Liver (tissue), 9 donors: ENCODE data around the gene ANKZF1. TPM values are rescaled to one million over a fixed set of nuclear protein-coding genes. Genes with fewer than 3 reads are reported as not detected.

ENCODE experiments used
- DNase-seq: peaks from one replicate; pipeline ENCODE4 v3.0.0-alpha.2; 2017; ENCODE audit warnings: low spot score
- H3K27ac ChIP-seq, 2 donors: one replicate each; pipeline ENCODE4 v1.7.0; 2013; ENCODE audit warnings: inconsistent platforms in 2 of 2, low read length in 2 of 2, control low read depth in 1 of 2, low read depth in 1 of 2, mild to moderate bottlenecking in 1 of 2
- H3K27me3 ChIP-seq, 4 donors: one replicate each; pipeline versions ENCODE4 v1.6.1 to v1.7.0; 2013; ENCODE audit warnings: low read length in 3 of 4, inconsistent platforms in 1 of 4, mild to moderate bottlenecking in 1 of 4, moderate library complexity in 1 of 4; ENCODE audit not compliant: control insufficient read depth in 4 of 4, insufficient read depth in 4 of 4
- H3K36me3 ChIP-seq, 4 donors: one replicate each; pipeline versions ENCODE4 v1.6.1 to v1.7.0; 2013; ENCODE audit warnings: low read length in 3 of 4, mild to moderate bottlenecking in 3 of 4, low read depth in 1 of 4, moderate library complexity in 1 of 4; ENCODE audit not compliant: control insufficient read depth in 4 of 4, insufficient read depth in 3 of 4
- H3K4me1 ChIP-seq, 4 donors: one replicate each; pipeline versions ENCODE4 v1.6.1 to v1.7.0; 2013; ENCODE audit warnings: low read length in 3 of 4, mild to moderate bottlenecking in 3 of 4, moderate library complexity in 1 of 4; ENCODE audit not compliant: control insufficient read depth in 4 of 4, insufficient read depth in 4 of 4
- H3K4me3 ChIP-seq, 3 donors: one replicate each; pipeline versions ENCODE4 v1.6.1 to v1.7.0; 2013; ENCODE audit warnings: low read length in 3 of 3, control low read depth in 1 of 3, low read depth in 1 of 3, mild to moderate bottlenecking in 1 of 3
- H3K9ac ChIP-seq, 2 donors: one replicate each; pipeline ENCODE4 v1.7.0; 2013; ENCODE audit warnings: low read length in 2 of 2, mild to moderate bottlenecking in 2 of 2, moderate library complexity in 2 of 2, control low read depth in 1 of 2, low read depth in 1 of 2
- H3K9me3 ChIP-seq, 4 donors: one replicate each; pipeline versions ENCODE4 v1.6.1 to v1.7.0; 2013; ENCODE audit warnings: low read length in 3 of 4; ENCODE audit not compliant: control insufficient read depth in 4 of 4
- EGR1 ChIP-seq, 2 donors: IDR thresholded peaks; 2 replicates each; pipeline ENCODE4 v1.6.1; 2016 to 2018; ENCODE audit warnings: antibody characterized with exemption in 2 of 2, low read depth in 2 of 2
- FOXA1 ChIP-seq: IDR thresholded peaks from 2 replicates; pipeline ENCODE4 v1.6.1; 2016; ENCODE audit warnings: antibody characterized with exemption
- FOXA2 ChIP-seq: IDR thresholded peaks from 2 replicates; pipeline ENCODE4 v1.6.1; 2016; ENCODE audit warnings: antibody characterized with exemption
- HNF4A ChIP-seq, 2 donors: conservative IDR thresholded peaks; 2 replicates each; pipeline ENCODE4 v1.6.1; 2016; ENCODE audit warnings: antibody characterized with exemption in 2 of 2, mild to moderate bottlenecking in 2 of 2
- HNF4G ChIP-seq: IDR thresholded peaks from 2 replicates; pipeline ENCODE4 v1.6.1; 2016; ENCODE audit warnings: antibody characterized with exemption
- JUND ChIP-seq, 2 donors: IDR thresholded peaks; 2 replicates each; pipeline ENCODE4 v1.6.1; 2016; ENCODE audit warnings: antibody characterized with exemption in 2 of 2
- NR2F2 ChIP-seq: IDR thresholded peaks from 2 replicates; pipeline ENCODE4 v1.6.1; 2016; ENCODE audit warnings: antibody characterized with exemption
- RAD21 ChIP-seq, 2 donors: IDR thresholded peaks; 2 replicates each; pipeline ENCODE4 v1.6.1; 2016; ENCODE audit warnings: antibody characterized with exemption in 2 of 2, mild to moderate bottlenecking in 2 of 2
- RXRA ChIP-seq, 2 donors: IDR thresholded peaks; 2 replicates each; pipeline ENCODE4 v1.6.1; 2017 to 2018; ENCODE audit warnings: antibody characterized with exemption in 2 of 2, mild to moderate bottlenecking in 1 of 2
- SP1 ChIP-seq: IDR thresholded peaks from 2 replicates; pipeline ENCODE4 v1.6.1; 2018; ENCODE audit warnings: antibody characterized with exemption, mild to moderate bottlenecking
- TAF1 ChIP-seq: conservative IDR thresholded peaks from 2 replicates; pipeline ENCODE4 v1.6.1; 2016; ENCODE audit warnings: antibody characterized with exemption, mild to moderate bottlenecking
- YY1 ChIP-seq: IDR thresholded peaks from 2 replicates; pipeline ENCODE4 v1.6.1; 2016; ENCODE audit warnings: antibody characterized with exemption, mild to moderate bottlenecking
- WGBS: extraction: QIAGEN DNeasy Blood & Tissue Kit; methylation state at CpG from one replicate; pipeline ENCODE4 v1.1.7; 2013; 5-methylcytosine and 5-hydroxymethylcytosine counted together
- polyA plus RNA-seq, 2 donors: library from polyadenylated mRNA; stranded (reverse) in 1 of 2; unstranded in 1 of 2; fragments of 200-250 nt in 1 of 2; fragments of >200 nt in 1 of 2; fragmentation: Nextera tagmentation in 1 of 2; extraction: Ambion mirVana in 1 of 2; gene quantifications; one replicate each; pipeline versions ENCODE4 v1.2.1 to v1.2.3, GENCODE V29; 2013 to 2015
- total RNA-seq, 2 donors: library from RNA; depleted of rRNA; stranded (reverse); fragments of >200 nt; gene quantifications; one replicate each; pipeline ENCODE4 v1.2.3, GENCODE V29; 2014
- TF ChIP-seq, protein P1 (sequence below): fragments of 150-350 bp; IDR thresholded peaks from 2 replicates; pipeline ENCODE4 v1.5.1; 2017; ENCODE audit warnings: improper control_type of control experiment, low read depth, low read length; ENCODE audit not compliant: missing input control
- TF ChIP-seq, protein P2 (sequence below): IDR thresholded peaks from 2 replicates; pipeline ENCODE4 v1.6.1; 2016; ENCODE audit warnings: antibody characterized with exemption
- TF ChIP-seq, protein P3 (sequence below): IDR thresholded peaks from 2 replicates; pipeline ENCODE4 v1.6.1; 2016; ENCODE audit warnings: antibody characterized with exemption
- TF ChIP-seq, protein P4 (sequence below): IDR thresholded peaks from 2 replicates; pipeline ENCODE4 v1.6.1; 2016; ENCODE audit warnings: antibody characterized with exemption
- TF ChIP-seq, protein P5 (sequence below): IDR thresholded peaks from 2 replicates; pipeline ENCODE4 v1.6.1; 2016; ENCODE audit warnings: antibody characterized with exemption, mild to moderate bottlenecking
- donor health status: healthy.
- donor health status: healthy.
- donor health status: healthy.
- donor health status: healthy.
- donor health status: healthy.

The ANKZF1 gene
- total and polyA plus RNA-seq, 4 donors, result 9.0 to 30.6 (median 20.5) TPM

DNA sequence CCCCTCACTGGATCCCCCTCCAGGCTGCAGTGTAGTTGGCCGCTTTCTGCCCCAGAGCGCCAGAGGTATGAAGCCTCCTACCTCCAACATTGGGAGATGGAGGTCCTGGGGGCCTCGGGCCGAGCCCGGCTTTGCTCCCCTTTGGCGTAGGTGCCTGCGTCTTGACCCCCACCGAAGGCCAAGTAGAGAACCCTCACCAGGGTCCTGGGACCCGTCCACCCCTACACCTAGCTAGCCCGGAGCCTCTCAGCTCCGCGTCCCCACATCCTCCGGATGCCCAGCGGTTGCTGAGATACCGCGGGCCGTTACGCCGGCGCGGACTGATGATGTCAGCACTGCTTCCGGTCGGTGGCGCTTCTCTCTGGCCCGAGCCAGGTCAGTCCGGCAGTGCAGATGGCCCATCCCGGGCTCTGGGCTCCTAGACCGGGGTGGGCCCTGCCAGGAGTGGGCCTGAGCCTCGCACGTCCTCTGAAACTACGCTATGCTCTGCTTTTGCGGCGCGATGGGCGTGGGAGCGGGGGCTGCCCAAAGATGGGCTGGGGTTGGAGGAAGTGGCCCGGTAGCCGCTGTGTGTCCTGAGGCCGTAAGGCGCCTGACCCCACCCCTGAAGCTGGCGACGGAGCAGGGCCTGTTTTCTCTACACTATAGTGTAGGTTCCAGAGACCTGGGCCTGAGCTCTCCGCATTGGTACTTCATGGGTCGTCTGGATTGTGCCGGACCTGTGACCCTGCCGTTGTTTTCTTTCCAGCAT lies 15.7 kb downstream of the ANKZF1 start, which contains the start of the genes GLB1L and STK16 (continued):
- TF ChIP-seq FOXA1 (no peak), TAF1 (no peak), EGR1 (IDR thresholded peaks at IDR 0.05; ENCODE audit: low read depth in 2 of 2) (no peak), NR2F2 (peak; percentile 33)
- TF ChIP-seq, protein P1, sequence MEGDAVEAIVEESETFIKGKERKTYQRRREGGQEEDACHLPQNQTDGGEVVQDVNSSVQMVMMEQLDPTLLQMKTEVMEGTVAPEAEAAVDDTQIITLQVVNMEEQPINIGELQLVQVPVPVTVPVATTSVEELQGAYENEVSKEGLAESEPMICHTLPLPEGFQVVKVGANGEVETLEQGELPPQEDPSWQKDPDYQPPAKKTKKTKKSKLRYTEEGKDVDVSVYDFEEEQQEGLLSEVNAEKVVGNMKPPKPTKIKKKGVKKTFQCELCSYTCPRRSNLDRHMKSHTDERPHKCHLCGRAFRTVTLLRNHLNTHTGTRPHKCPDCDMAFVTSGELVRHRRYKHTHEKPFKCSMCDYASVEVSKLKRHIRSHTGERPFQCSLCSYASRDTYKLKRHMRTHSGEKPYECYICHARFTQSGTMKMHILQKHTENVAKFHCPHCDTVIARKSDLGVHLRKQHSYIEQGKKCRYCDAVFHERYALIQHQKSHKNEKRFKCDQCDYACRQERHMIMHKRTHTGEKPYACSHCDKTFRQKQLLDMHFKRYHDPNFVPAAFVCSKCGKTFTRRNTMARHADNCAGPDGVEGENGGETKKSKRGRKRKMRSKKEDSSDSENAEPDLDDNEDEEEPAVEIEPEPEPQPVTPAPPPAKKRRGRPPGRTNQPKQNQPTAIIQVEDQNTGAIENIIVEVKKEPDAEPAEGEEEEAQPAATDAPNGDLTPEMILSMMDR, result no peak
- TF ChIP-seq, protein P2, sequence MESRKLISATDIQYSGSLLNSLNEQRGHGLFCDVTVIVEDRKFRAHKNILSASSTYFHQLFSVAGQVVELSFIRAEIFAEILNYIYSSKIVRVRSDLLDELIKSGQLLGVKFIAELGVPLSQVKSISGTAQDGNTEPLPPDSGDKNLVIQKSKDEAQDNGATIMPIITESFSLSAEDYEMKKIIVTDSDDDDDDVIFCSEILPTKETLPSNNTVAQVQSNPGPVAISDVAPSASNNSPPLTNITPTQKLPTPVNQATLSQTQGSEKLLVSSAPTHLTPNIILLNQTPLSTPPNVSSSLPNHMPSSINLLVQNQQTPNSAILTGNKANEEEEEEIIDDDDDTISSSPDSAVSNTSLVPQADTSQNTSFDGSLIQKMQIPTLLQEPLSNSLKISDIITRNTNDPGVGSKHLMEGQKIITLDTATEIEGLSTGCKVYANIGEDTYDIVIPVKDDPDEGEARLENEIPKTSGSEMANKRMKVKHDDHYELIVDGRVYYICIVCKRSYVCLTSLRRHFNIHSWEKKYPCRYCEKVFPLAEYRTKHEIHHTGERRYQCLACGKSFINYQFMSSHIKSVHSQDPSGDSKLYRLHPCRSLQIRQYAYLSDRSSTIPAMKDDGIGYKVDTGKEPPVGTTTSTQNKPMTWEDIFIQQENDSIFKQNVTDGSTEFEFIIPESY, result peak; percentile 63

DNA sequence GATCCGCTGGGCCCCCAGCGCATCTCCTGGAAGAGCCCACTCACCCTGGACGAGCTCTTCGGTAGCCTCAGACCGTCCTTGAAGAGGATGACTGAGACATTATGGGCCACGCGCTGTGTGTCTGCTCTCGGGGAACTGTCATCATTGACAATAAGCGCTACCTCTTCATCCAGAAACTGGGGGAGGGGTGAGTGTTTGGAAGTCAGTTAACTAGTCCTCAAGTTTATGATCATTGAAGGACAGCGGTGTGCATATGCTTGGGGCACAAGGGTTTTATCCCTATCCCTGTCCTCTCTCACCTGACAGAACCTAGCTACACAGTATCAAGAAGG lies 16.3 kb downstream of the ANKZF1 start:
- H3K27me3 ChIP-seq, result no peaks in the 10 kb centered on the region
- peaks cover 12 to 67% (median 57%) of the 10 kb centered on the region in 4 donors for H3K4me1 ChIP-seq
- H3K36me3 ChIP-seq, result peaks cover 0 to 3% (median 0%) of the 10 kb centered on the region in 4 donors
- H3K4me3 ChIP-seq, result peak overlapping the region; percentile 70 to 95 (median 80)
- TF ChIP-seq, protein P3, sequence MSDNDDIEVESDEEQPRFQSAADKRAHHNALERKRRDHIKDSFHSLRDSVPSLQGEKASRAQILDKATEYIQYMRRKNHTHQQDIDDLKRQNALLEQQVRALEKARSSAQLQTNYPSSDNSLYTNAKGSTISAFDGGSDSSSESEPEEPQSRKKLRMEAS, result no peak
- no peak for TF ChIP-seq FOXA2
- TF ChIP-seq RXRA (IDR thresholded peaks at IDR 0.05), result no peak
- no peak for TF ChIP-seq YY1
- TF ChIP-seq RAD21 (IDR thresholded peaks at IDR 0.05), result no peak
- 12% methylated on average over 10 of the region's 10 CpGs for WGBS
- H3K9me3 ChIP-seq, result no peaks in the 10 kb centered on the region
- DNase-seq, result no peak
- H3K27ac ChIP-seq, result peak overlapping the region; percentile 72 to 94
- peak overlapping the region; percentile 76 to 97 for H3K9ac ChIP-seq

DNA sequence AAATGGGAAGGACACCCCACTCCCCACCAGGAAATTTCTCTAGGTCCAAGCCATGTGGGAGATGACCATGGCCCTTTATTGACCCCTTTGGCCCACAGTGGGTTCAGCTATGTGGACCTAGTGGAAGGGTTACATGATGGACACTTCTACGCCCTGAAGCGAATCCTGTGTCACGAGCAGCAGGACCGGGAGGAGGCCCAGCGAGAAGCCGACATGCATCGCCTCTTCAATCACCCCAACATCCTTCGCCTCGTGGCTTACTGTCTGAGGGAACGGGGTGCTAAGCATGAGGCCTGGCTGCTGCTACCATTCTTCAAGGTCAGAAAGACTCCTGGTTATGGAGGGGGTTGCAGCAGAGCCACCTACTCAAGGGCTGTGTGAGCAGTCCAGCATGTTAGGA lies 17.0 kb downstream of the ANKZF1 start:
- WGBS, result 98% methylated on average over 10 of the region's 10 CpGs
- peak overlapping the region in 1 of 2 donors; percentile 94 for H3K27ac ChIP-seq
- no peaks in the 10 kb centered on the region for H3K27me3 ChIP-seq
- peaks cover 0 to 3% (median 0%) of the 10 kb centered on the region in 4 donors for H3K36me3 ChIP-seq
- no peak overlapping the region for H3K4me3 ChIP-seq
- DNase-seq, result no peak
- H3K4me1 ChIP-seq, result peaks cover 16 to 67% (median 57%) of the 10 kb centered on the region in 4 donors
- no peaks in the 10 kb centered on the region for H3K9me3 ChIP-seq
- no peak overlapping the region for H3K9ac ChIP-seq
- no peak for TF ChIP-seq FOXA1
- no peak for TF ChIP-seq SP1
- TF ChIP-seq, protein P4, sequence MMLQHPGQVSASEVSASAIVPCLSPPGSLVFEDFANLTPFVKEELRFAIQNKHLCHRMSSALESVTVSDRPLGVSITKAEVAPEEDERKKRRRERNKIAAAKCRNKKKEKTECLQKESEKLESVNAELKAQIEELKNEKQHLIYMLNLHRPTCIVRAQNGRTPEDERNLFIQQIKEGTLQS, result no peak
- TF ChIP-seq, protein P5, sequence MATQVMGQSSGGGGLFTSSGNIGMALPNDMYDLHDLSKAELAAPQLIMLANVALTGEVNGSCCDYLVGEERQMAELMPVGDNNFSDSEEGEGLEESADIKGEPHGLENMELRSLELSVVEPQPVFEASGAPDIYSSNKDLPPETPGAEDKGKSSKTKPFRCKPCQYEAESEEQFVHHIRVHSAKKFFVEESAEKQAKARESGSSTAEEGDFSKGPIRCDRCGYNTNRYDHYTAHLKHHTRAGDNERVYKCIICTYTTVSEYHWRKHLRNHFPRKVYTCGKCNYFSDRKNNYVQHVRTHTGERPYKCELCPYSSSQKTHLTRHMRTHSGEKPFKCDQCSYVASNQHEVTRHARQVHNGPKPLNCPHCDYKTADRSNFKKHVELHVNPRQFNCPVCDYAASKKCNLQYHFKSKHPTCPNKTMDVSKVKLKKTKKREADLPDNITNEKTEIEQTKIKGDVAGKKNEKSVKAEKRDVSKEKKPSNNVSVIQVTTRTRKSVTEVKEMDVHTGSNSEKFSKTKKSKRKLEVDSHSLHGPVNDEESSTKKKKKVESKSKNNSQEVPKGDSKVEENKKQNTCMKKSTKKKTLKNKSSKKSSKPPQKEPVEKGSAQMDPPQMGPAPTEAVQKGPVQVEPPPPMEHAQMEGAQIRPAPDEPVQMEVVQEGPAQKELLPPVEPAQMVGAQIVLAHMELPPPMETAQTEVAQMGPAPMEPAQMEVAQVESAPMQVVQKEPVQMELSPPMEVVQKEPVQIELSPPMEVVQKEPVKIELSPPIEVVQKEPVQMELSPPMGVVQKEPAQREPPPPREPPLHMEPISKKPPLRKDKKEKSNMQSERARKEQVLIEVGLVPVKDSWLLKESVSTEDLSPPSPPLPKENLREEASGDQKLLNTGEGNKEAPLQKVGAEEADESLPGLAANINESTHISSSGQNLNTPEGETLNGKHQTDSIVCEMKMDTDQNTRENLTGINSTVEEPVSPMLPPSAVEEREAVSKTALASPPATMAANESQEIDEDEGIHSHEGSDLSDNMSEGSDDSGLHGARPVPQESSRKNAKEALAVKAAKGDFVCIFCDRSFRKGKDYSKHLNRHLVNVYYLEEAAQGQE, result no peak
- TF ChIP-seq, protein P2, result no peak
- TF ChIP-seq, protein P1, result no peak
- TF ChIP-seq FOXA2, result no peak
- no peak for TF ChIP-seq JUND (IDR thresholded peaks at IDR 0.05)
- no peak for TF ChIP-seq HNF4G
- no peak for TF ChIP-seq YY1
- TF ChIP-seq RAD21 (IDR thresholded peaks at IDR 0.05), result no peak
- TF ChIP-seq HNF4A (conservative IDR thresholded peaks at IDR 0.05), result no peak
- TF ChIP-seq RXRA (IDR thresholded peaks at IDR 0.05), result no peak
